KOPT-K1 (cell line): ENCODE measurements around the gene SAMD9L.

Experiments used
- H3K27ac ChIP-seq: fragments of 200-600 bp; sonication (generic); 2 replicates; pipeline ENCODE4 v1.5.1; 2016; ENCODE audit warnings: antibody characterized with exemption, mild to moderate bottlenecking, low read depth, low read length; ENCODE audit not compliant: poor library complexity, severe bottlenecking
- H3K36me3 ChIP-seq: fragments of 200-600 bp; sonication (generic); 2 replicates; pipeline ENCODE4 v1.5.1; 2017; ENCODE audit warnings: antibody characterized with exemption, mild to moderate bottlenecking, low read length, moderate library complexity; ENCODE audit not compliant: insufficient read depth
- H3K9me3 ChIP-seq: fragments of 200-600 bp; sonication (generic); 2 replicates; pipeline ENCODE4 v1.5.1; 2017; ENCODE audit warnings: antibody characterized with exemption, low read length, mild to moderate bottlenecking; ENCODE audit not compliant: insufficient read depth, poor library complexity, severe bottlenecking

The SAMD9L gene

GRCh38 chr7:93148144-93148543 is at the start of gene SAMD9L:
Gene SAMD9L (minus strand): TSS chr7:93148385. CDS start chr7:93135971, 12,414 bp downstream.
- Histone ChIP-seq H3K27ac (peak within 1 kb of the TSS; percentile 60), H3K36me3 (no peaks in the 10 kb centered on the region), H3K9me3 (no peaks in the 10 kb centered on the region)

GRCh38 chr7:93196336-93196735 is 48.2 kb upstream of the SAMD9L start:
- H3K9me3 ChIP-seq, result no peaks in the 10 kb centered on the region
- H3K36me3 ChIP-seq, result no peaks in the 10 kb centered on the region
- H3K27ac ChIP-seq, result no peak overlapping the region

- no peaks in the 10 kb centered on the region for H3K36me3 ChIP-seq
- H3K9me3 ChIP-seq, result no peaks in the 10 kb centered on the region
- H3K27ac ChIP-seq, result no peak overlapping the region
These were observed 46.2 kb upstream of the SAMD9L start for GRCh38 chr7:93194386-93194785.

- H3K36me3 ChIP-seq, result no peaks in the 10 kb centered on the region
- no peak overlapping the region for H3K27ac ChIP-seq
- H3K9me3 ChIP-seq, result no peaks in the 10 kb centered on the region
These were observed 40.9 kb upstream of the SAMD9L start for GRCh38 chr7:93188870-93189634.

GRCh38 chr7:93185303-93186027 is 37.3 kb upstream of the SAMD9L start:
- Histone ChIP-seq H3K27ac (no peak overlapping the region), H3K9me3 (no peaks in the 10 kb centered on the region), H3K36me3 (no peaks in the 10 kb centered on the region)

GRCh38 chr7:93179173-93179572 is 31.0 kb upstream of the SAMD9L start:
- Histone ChIP-seq H3K36me3 (no peaks in the 10 kb centered on the region), H3K27ac (no peak overlapping the region), H3K9me3 (no peaks in the 10 kb centered on the region)

GRCh38 chr7:93178213-93178612 is 30.0 kb upstream of the SAMD9L start:
- no peaks in the 10 kb centered on the region for H3K36me3 ChIP-seq
- H3K27ac ChIP-seq, result no peak overlapping the region
- no peaks in the 10 kb centered on the region for H3K9me3 ChIP-seq

- Histone ChIP-seq H3K9me3 (peaks cover 5% of the 10 kb centered on the region), H3K27ac (no peak overlapping the region), H3K36me3 (no peaks in the 10 kb centered on the region)
These were observed 28.9 kb upstream of the SAMD9L start for GRCh38 chr7:93176992-93177580.

GRCh38 chr7:93175219-93175618 is 27.0 kb upstream of the SAMD9L start:
- Histone ChIP-seq H3K36me3 (no peaks in the 10 kb centered on the region), H3K27ac (no peak overlapping the region), H3K9me3 (peaks cover 24% of the 10 kb centered on the region)

GRCh38 chr7:93172683-93173082 is 24.5 kb upstream of the SAMD9L start:
- H3K36me3 ChIP-seq, result no peaks in the 10 kb centered on the region
- peaks cover 40% of the 10 kb centered on the region for H3K9me3 ChIP-seq
- H3K27ac ChIP-seq, result no peak overlapping the region

GRCh38 chr7:93171606-93172226 is 23.5 kb upstream of the SAMD9L start:
- no peak overlapping the region for H3K27ac ChIP-seq
- peaks cover 40% of the 10 kb centered on the region for H3K9me3 ChIP-seq
- H3K36me3 ChIP-seq, result no peaks in the 10 kb centered on the region

GRCh38 chr7:93165447-93165846 is 17.3 kb upstream of the SAMD9L start:
- H3K36me3 ChIP-seq, result no peaks in the 10 kb centered on the region
- peaks cover 37% of the 10 kb centered on the region for H3K9me3 ChIP-seq
- H3K27ac ChIP-seq, result no peak overlapping the region

GRCh38 chr7:93164766-93165165 is 16.6 kb upstream of the SAMD9L start:
- Histone ChIP-seq H3K36me3 (no peaks in the 10 kb centered on the region), H3K27ac (no peak overlapping the region), H3K9me3 (peaks cover 31% of the 10 kb centered on the region)

GRCh38 chr7:93161181-93161762 is 13.1 kb upstream of the SAMD9L start:
- Histone ChIP-seq H3K27ac (no peak overlapping the region), H3K9me3 (peaks cover 19% of the 10 kb centered on the region), H3K36me3 (no peaks in the 10 kb centered on the region)

- Histone ChIP-seq H3K27ac (no peak overlapping the region), H3K9me3 (peaks cover 19% of the 10 kb centered on the region), H3K36me3 (no peaks in the 10 kb centered on the region)
These were observed 12.2 kb upstream of the SAMD9L start for GRCh38 chr7:93160410-93160809.
